T-helper 1 cell treated with Interleukin-12 subunit alpha and Interleukin-12 subunit beta and Interleukin-4 antibody, amounts not matched to agents 30 μg/mL and 1 μg/mL, for 36 hours (primary cell): ENCODE measurements around the gene EDNRA.

Experiments
- H3K27ac Mint-ChIP-seq: one replicate; pipeline ENCODE4 v1.8.0; 2021; ENCODE audit warnings: mild to moderate bottlenecking, mixed read lengths
- H3K27me3 Mint-ChIP-seq: one replicate; pipeline ENCODE4 v1.8.0; 2021; ENCODE audit warnings: low read depth, mixed read lengths
- H3K36me3 Mint-ChIP-seq: one replicate; pipeline ENCODE4 v1.8.0; 2021; ENCODE audit warnings: low read depth, mixed read lengths
- H3K4me1 Mint-ChIP-seq: one replicate; pipeline ENCODE4 v1.8.0; 2021; ENCODE audit warnings: low read depth, mixed read lengths
- H3K4me3 Mint-ChIP-seq: one replicate; pipeline ENCODE4 v1.8.0; 2021; ENCODE audit warnings: mild to moderate bottlenecking, moderate library complexity, mixed read lengths
- H3K9me3 Mint-ChIP-seq: one replicate; pipeline ENCODE4 v1.8.0; 2021; ENCODE audit warnings: mixed read lengths

The EDNRA gene

DNA sequence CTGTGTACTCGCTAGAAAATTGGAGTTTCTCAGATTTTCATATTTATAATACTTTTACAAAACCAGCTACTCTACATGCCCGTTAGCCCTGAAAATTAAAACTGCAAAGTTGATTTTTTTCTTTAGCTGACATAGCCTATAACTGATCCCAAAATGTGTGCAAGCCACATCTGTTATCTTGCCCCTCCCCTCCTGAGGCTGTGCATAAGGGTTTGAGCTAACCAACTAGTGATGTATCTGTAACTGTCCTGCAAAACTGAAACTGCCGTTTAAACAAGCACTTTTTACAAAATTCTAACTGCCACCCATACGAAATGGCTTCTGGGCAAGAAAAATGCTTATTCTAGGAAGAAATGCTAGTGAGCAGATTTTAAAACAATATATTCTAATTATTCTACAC, 59.1 kb downstream of the EDNRA start:
- no peaks in the 10 kb centered on the region for H3K36me3 Mint-ChIP-seq
- peaks cover 4% of the 10 kb centered on the region for H3K27me3 Mint-ChIP-seq
- H3K4me1 Mint-ChIP-seq: no peaks in the 10 kb centered on the region

DNA sequence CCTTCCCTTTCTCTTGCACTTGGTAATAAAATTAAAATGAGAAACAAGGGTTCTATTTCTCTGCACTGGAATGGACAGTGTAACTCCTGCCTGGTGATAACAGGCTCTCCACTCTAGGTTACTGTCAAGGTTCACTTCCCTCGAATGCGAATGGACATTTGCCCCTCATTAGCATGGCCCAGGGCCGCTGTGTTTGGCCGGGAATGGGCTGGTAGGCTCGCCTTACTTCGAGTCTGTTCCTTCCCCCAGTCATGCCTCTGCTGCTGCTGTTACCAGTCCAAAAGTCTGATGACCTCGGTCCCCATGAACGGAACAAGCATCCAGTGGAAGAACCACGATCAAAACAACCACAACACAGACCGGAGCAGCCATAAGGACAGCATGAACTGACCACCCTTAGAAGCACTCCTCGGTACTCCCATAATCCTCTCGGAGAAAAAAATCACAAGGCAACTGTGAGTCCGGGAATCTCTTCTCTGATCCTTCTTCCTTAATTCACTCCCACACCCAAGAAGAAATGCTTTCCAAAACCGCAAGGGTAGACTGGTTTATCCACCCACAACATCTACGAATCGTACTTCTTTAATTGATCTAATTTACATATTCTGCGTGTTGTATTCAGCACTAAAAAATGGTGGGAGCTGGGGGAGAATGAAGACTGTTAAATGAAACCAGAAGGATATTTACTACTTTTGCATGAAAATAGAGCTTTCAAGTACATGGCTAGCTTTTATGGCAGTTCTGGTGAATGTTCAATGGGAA, 61.5 kb downstream of the EDNRA start:
- H3K27me3 Mint-ChIP-seq: peaks cover 8% of the 10 kb centered on the region
- H3K4me3 Mint-ChIP-seq: no peak overlapping the region
- no peaks in the 10 kb centered on the region for H3K9me3 Mint-ChIP-seq
- no peaks in the 10 kb centered on the region for H3K36me3 Mint-ChIP-seq
- H3K4me1 Mint-ChIP-seq: no peaks in the 10 kb centered on the region
- H3K27ac Mint-ChIP-seq: no peak overlapping the region

More for the DNA sequence above, 59.1 kb downstream of the EDNRA start:
- no peak overlapping the region for H3K4me3 Mint-ChIP-seq
- no peaks in the 10 kb centered on the region for H3K9me3 Mint-ChIP-seq
- H3K27ac Mint-ChIP-seq: no peak overlapping the region

DNA sequence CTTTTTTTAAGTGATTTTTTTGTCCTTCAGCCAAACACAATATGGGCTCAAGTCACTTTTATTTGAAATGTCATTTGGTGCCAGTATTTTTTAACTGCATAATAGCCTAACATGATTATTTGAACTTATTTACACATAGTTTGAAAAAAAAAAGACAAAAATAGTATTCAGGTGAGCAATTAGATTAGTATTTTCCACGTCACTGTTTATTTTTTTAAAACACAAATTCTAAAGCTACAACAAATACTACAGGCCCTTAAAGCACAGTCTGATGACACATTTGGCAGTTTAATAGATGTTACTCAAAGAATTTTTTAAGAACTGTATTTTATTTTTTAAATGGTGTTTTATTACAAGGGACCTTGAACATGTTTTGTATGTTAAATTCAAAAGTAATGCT, 62.1 kb downstream of the EDNRA start:
- Mint-ChIP-seq H3K9me3 (no peaks in the 10 kb centered on the region), H3K27me3 (peaks cover 8% of the 10 kb centered on the region), H3K36me3 (no peaks in the 10 kb centered on the region), H3K4me1 (no peaks in the 10 kb centered on the region), H3K4me3 (no peak overlapping the region), H3K27ac (no peak overlapping the region)

DNA sequence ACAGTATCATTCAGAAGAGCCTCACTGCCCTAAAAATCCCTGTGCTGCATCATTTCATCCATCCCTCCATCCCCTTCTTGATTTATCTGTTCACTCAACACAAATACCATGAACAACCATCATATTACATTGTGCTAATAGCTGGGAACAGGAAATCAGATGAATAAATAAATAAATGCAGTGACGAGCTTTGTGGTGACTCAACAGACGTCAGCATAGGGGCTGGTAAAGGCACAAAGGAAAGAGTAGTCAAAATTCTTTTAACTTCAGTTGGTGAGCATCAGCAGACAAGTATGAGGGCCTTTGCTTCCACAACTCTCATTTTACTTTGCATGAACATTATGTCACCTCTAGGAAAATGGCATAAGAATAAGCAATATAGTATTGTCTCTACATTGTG, 65.5 kb downstream of the EDNRA start:
- Mint-ChIP-seq H3K4me1 (peaks cover 8% of the 10 kb centered on the region), H3K36me3 (no peaks in the 10 kb centered on the region), H3K9me3 (no peaks in the 10 kb centered on the region), H3K4me3 (no peak overlapping the region), H3K27ac (no peak overlapping the region), H3K27me3 (peaks cover 9% of the 10 kb centered on the region)

DNA sequence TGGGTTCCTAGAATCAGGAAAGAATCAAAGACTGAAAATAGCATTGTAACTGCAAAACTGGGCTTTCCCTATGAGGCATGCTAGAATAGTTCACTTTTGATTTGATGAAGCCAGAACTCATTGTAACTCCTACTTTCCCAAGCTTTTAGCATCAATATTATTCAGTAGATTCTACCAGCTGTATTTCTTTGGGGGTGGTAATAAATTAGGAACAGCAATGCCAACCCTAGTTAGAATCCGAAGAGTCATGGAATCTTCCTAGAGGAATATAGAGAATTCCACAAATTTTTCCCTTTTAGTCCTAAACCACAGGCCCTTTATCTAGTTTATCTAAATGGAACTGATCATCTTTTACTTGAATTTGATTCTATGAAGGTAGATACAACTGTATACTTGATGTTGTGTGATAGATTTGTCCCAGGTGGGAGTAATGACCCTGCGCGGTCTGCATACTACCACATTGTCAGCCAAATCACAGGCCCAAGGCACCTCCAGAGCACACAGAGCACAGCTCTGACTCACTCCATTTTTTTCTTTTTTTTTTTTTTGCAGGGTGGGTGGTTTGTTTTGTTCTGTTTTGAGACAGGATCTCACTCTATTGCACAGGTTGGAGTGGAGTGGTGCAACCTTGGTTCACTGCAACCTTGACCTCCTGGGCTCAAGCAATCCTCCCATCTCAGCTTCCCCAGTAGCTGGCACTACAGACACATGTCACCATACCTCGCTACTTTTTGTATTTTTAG, 66.6 kb downstream of the EDNRA start:
- Mint-ChIP-seq H3K27me3 (peaks cover 15% of the 10 kb centered on the region), H3K4me1 (peaks cover 8% of the 10 kb centered on the region), H3K9me3 (peaks cover 4% of the 10 kb centered on the region), H3K27ac (no peak overlapping the region), H3K4me3 (no peak overlapping the region), H3K36me3 (no peaks in the 10 kb centered on the region)

DNA sequence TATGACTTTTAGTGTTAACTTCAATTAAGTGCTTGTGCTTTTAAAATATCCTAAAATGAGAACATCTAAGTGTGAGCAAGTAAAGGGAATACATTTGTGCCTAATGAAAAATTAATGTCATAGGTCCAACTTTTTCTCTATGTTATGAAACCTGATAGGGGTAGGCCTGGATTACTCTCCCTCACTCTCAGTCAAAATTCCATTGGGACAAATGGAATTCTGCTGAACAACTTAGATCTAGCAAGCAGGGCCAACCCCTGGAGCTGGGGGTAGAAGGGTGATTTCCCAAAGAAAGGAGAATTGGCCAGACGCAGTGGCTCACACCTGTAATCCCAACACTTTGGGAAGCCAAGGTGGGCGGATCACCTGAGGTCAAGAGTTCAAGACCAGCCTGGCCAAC, 67.4 kb downstream of the EDNRA start:
- no peak overlapping the region for H3K27ac Mint-ChIP-seq
- H3K4me3 Mint-ChIP-seq: no peak overlapping the region
- H3K27me3 Mint-ChIP-seq: peaks cover 15% of the 10 kb centered on the region
- H3K36me3 Mint-ChIP-seq: no peaks in the 10 kb centered on the region
- peaks cover 8% of the 10 kb centered on the region for H3K4me1 Mint-ChIP-seq
- peaks cover 4% of the 10 kb centered on the region for H3K9me3 Mint-ChIP-seq

DNA sequence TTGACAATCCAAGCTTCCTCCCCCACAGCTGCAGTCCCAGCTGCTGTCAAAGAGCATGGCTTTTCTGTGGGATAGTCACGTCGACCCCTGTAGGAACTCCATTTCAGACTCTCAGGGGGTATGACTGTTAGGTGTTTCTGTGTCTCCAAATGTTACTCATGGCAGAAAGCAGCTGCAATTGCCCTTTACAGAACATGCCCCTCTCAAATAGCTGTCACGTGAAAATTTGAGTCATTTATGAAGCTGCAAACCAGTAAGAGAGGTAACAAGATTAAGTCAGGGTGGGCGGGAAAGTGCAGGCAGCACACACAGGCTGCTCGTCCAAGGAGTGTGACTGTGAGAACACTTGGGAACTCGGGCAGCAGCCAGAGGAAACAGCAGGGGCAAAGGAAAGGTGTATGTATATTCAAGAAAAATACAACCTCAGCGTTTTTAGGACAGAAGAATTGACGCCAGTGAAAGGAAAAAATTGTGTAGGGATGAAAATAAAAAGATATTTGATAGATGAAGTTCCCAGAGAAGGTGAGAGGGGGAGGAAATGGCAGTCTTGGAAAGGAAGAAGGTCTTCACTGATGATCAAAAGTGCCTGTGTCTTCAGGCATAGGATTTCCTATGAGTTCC, 69.8 kb downstream of the EDNRA start:
- Mint-ChIP-seq H3K27ac (no peak overlapping the region), H3K4me1 (peaks cover 8% of the 10 kb centered on the region)

DNA sequence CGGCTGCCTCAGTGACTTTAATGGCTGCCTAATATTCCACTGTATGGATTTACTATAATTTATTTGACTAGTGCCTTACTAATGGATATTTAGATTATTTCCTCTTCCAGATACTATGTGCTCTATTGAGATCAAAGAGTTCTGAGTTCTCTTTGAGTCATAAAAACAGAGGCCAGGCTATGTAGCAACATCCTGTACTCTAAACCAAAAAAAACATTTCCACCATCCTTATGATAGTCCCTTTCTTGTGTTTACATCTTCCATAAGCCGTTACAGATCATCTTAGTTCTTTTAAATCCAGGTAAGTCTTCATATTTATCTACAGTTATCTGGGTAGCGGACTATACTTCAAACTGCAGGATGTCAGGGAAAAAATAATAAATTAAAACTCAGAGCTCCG, 79.7 kb downstream of the EDNRA start:
- no peaks in the 10 kb centered on the region for H3K4me1 Mint-ChIP-seq
- no peak overlapping the region for H3K27ac Mint-ChIP-seq
- no peaks in the 10 kb centered on the region for H3K36me3 Mint-ChIP-seq
- H3K27me3 Mint-ChIP-seq: no peaks in the 10 kb centered on the region
- no peak overlapping the region for H3K4me3 Mint-ChIP-seq
- H3K9me3 Mint-ChIP-seq: no peaks in the 10 kb centered on the region

More for the DNA sequence above, 69.8 kb downstream of the EDNRA start:
- no peaks in the 10 kb centered on the region for H3K36me3 Mint-ChIP-seq
- H3K9me3 Mint-ChIP-seq: peaks cover 4% of the 10 kb centered on the region
- peaks cover 11% of the 10 kb centered on the region for H3K27me3 Mint-ChIP-seq
- H3K4me3 Mint-ChIP-seq: no peak overlapping the region

DNA sequence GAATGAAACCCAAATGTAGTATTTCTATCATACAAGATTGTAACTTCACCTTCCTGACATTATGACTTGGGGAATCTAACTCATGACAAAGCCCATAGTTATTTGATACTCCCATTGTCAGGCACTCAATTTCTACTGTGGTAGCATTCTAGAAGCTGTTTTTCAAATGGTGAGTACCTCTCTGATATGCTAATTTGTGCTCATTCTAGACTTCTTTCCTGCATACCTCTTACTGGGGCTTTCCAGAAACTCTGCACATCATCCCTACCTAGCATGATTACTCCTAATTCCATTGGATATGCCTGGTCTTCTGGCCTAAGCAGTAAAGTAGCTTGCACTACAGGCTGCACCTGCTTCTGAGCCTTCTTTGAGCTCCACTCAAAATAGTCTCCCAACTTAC, 85.9 kb downstream of the EDNRA start:
- H3K4me1 Mint-ChIP-seq: no peaks in the 10 kb centered on the region
- no peaks in the 10 kb centered on the region for H3K36me3 Mint-ChIP-seq
- H3K27ac Mint-ChIP-seq: no peak overlapping the region
- H3K27me3 Mint-ChIP-seq: peaks cover 3% of the 10 kb centered on the region
- no peak overlapping the region for H3K4me3 Mint-ChIP-seq
- no peaks in the 10 kb centered on the region for H3K9me3 Mint-ChIP-seq

DNA sequence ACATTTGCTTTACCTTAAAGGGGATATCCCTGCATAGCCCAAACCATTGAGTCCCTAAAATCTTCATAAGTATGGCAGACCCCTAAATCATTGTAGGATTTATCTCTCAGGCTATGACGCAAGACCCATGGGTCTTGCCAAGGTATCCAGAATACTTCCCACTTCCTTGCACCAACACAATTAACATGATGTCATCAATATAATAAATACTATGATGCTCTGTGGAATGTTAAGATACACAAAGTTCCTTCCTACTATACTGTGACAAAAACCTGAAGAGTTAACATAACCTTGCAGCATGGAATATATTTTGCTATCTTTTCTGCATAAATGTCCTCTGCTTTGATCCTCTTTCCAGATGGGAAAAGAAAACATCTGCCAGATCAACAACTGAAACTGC, 86.4 kb downstream of the EDNRA start:
- no peaks in the 10 kb centered on the region for H3K9me3 Mint-ChIP-seq
- peaks cover 3% of the 10 kb centered on the region for H3K27me3 Mint-ChIP-seq
- no peaks in the 10 kb centered on the region for H3K4me1 Mint-ChIP-seq
- no peak overlapping the region for H3K27ac Mint-ChIP-seq
- H3K4me3 Mint-ChIP-seq: no peak overlapping the region
- H3K36me3 Mint-ChIP-seq: no peaks in the 10 kb centered on the region

DNA sequence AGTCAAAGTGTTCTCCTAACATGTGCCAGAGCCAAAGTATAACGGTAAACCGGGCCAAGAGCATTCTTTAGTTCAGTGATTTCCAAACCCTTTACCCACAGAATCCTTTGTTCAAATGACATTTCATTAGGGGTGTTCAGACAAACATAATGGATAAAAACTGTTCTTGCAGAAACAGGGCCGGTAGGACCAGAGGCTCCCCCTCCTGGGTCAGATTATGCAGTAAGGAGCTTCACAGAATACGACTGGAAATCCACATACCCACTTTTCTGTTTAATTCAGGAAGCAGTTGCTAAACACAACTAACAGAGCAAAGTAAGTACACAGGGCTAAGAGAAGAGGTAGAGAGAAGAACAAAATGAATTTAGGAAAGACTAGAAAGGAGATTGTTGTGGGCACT, 89.7 kb downstream of the EDNRA start:
- Mint-ChIP-seq H3K9me3 (no peaks in the 10 kb centered on the region), H3K4me1 (no peaks in the 10 kb centered on the region), H3K36me3 (no peaks in the 10 kb centered on the region), H3K27ac (no peak overlapping the region), H3K4me3 (no peak overlapping the region), H3K27me3 (peaks cover 3% of the 10 kb centered on the region)

DNA sequence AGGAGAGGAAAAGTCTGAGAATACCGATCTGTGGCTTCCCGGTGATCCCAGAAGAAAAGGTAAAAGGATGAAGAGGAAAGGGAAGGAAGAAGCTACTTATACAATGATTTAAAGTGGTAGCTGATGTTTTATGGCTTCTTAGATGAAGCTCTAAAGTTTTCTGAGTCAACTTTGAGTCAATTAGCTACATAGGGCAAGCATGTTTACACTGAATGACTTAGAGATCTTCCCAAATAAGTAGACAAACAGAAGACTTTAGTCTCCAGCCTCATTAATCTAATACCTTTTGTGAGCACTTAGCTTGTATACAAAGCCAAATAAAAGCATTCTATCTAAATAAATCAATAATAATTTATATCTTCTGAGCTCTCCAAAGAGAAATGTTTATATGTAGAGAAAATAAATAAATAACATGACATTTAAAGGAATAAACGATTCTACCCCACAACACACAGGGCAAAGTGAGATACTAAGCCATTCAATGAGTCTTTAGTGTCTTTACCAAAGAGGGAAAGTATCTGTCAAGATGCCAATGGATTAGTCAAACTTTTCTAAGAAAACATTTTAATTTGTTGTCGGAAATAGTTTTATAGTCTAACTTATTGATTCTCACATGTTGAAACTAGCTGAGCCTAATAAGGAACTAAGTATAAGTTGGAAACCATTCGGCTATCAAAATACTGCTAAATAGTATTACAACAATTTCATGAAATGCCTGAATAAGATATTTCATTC, 90.3 kb downstream of the EDNRA start:
- no peaks in the 10 kb centered on the region for H3K4me1 Mint-ChIP-seq
- no peaks in the 10 kb centered on the region for H3K36me3 Mint-ChIP-seq
- H3K9me3 Mint-ChIP-seq: no peaks in the 10 kb centered on the region
- H3K27me3 Mint-ChIP-seq: peaks cover 3% of the 10 kb centered on the region
- no peak overlapping the region for H3K4me3 Mint-ChIP-seq
- no peak overlapping the region for H3K27ac Mint-ChIP-seq

DNA sequence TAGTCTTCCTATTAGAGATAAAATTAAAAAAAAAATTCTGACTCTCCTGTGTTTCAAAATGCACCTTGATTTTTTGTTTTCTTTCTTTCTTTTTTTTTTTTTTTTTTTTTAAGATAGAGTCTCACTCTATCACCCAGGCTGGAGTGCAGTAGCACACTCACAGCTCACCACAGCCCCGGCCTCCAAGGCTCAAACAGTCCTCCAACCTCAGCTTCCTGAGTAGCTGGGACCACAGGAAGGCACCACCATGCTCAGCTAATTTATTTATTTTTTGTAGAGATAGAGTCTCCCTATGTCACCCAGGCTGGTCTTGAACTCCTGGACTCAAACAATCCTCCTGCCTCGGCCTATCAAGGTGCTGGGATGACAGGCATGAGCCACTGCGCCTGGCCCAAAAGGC, 95.2 kb downstream of the EDNRA start:
- Mint-ChIP-seq H3K9me3 (peaks cover 3% of the 10 kb centered on the region), H3K27ac (no peak overlapping the region), H3K4me3 (no peak overlapping the region), H3K4me1 (no peaks in the 10 kb centered on the region), H3K27me3 (no peaks in the 10 kb centered on the region), H3K36me3 (no peaks in the 10 kb centered on the region)

DNA sequence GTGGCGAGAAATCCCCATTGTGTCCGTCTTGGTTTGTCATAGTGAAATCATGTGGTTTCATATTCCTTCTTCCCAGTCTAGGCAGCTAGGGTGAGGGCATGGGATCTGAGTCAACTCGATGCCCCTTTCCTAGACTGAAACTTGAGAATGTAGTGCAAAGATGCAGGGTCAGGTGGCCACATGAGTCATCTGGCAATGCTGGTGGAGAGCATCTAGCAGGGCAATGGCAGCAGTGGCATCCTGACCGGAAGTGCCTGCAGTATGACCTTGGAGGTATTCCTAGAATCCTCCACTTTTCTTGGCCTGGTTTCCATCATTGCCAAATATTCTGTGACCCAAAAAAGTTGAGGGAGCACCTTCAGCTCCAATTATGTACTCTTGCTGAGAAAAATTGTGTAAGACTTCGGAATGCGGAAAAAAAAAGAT, 97.2 kb downstream of the EDNRA start:
- Mint-ChIP-seq H3K36me3 (no peaks in the 10 kb centered on the region), H3K4me1 (no peaks in the 10 kb centered on the region), H3K27ac (no peak overlapping the region), H3K9me3 (peaks cover 3% of the 10 kb centered on the region), H3K27me3 (no peaks in the 10 kb centered on the region), H3K4me3 (no peak overlapping the region)
